GM06990 (cell line): ENCODE measurements around the gene DYNLL1.
A peak's percentile ranks its signal among the peaks of the same experiment; 100 is the strongest.
"Not testable (repeated sequence)": the region's sequence is repeated elsewhere in the genome, so short reads cannot be mapped to it uniquely, and the experiment has no call there.

Source experiments
- DNase-seq: peaks from one replicate; pipeline ENCODE4 v3.0.0-alpha.2; 2011; ENCODE audit not compliant: insufficient read length; ENCODE audit errors: extremely low read depth
- H3K27me3 ChIP-seq: replicated peaks from 2 replicates; pipeline ENCODE4 v1.6.0; 2011; ENCODE audit warnings: low read length; ENCODE audit not compliant: control insufficient read depth, insufficient read depth
- H3K36me3 ChIP-seq: 2 replicates; pipeline ENCODE4 v1.5.1; 2011; ENCODE audit warnings: low read length; ENCODE audit not compliant: control insufficient read depth, insufficient read depth
- H3K4me3 ChIP-seq: replicated peaks from 2 replicates; pipeline ENCODE4 v1.5.1; 2011; ENCODE audit warnings: low read depth, mild to moderate bottlenecking, control low read depth, low read length
- TF ChIP-seq, protein P1 (sequence below): IDR thresholded peaks from 2 replicates; pipeline ENCODE4 v1.5.1; 2011; ENCODE audit warnings: low read length, control low read depth, mild to moderate bottlenecking, inconsistent platforms; ENCODE audit not compliant: insufficient read depth, poor library complexity, severe bottlenecking

The DYNLL1 gene

DNA sequence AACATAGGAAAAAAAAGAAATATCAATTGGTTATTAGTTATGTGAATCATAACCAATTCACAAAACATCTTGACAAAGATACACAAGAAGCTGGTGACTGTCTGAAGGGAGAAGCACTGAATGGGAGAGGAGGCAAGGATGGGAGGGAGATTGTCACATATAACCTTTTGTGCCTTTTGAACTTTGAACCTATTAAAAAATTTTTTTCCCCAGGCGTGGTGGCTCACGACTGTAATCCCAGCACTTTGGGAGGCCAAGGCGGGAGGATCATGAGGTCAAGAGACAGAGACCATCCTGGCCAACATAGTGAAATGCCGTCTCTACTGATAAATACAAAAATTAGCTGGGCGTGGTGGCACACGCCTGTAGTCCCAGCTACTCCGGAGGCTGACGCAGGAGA, 12.6 kb downstream of the DYNLL1 start:
- Histone ChIP-seq H3K36me3 (peaks cover 11% of the 10 kb centered on the region), H3K27me3 (no peaks in the 10 kb centered on the region), H3K4me3 (no peak overlapping the region)
- TF ChIP-seq, protein P1, sequence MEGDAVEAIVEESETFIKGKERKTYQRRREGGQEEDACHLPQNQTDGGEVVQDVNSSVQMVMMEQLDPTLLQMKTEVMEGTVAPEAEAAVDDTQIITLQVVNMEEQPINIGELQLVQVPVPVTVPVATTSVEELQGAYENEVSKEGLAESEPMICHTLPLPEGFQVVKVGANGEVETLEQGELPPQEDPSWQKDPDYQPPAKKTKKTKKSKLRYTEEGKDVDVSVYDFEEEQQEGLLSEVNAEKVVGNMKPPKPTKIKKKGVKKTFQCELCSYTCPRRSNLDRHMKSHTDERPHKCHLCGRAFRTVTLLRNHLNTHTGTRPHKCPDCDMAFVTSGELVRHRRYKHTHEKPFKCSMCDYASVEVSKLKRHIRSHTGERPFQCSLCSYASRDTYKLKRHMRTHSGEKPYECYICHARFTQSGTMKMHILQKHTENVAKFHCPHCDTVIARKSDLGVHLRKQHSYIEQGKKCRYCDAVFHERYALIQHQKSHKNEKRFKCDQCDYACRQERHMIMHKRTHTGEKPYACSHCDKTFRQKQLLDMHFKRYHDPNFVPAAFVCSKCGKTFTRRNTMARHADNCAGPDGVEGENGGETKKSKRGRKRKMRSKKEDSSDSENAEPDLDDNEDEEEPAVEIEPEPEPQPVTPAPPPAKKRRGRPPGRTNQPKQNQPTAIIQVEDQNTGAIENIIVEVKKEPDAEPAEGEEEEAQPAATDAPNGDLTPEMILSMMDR: no peak
- DNase-seq: no peak

DNA sequence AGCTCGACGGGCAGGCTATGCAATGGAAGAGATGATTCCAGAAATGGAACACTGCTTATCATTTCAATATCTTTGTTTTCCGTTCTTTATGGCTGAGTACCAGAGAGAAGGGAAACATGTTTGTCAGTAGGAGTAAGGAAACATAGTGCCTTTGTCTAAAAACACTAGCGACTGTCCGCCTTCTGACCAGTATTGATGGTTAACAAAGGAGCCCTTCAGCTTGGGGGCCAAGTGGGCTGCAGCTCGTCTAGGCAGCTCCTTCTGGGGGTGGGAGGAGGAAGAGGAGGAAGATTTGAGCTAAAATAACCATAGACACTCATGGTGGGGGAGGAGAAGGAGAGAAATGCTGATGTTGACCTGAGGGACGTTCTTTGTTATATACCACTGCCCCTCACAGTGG, 18.1 kb downstream of the DYNLL1 start:
- no peak for DNase-seq
- TF ChIP-seq, protein P1: no peak
- no peak overlapping the region for H3K4me3 ChIP-seq
- H3K36me3 ChIP-seq: peaks cover 10% of the 10 kb centered on the region
- H3K27me3 ChIP-seq: no peaks in the 10 kb centered on the region

GRCh38 chr12:120515496-120515895, 19.6 kb downstream of the DYNLL1 start:
- no peak for DNase-seq
- H3K27me3 ChIP-seq: no peaks in the 10 kb centered on the region
- H3K4me3 ChIP-seq: no peak overlapping the region
- TF ChIP-seq, protein P1: no peak
- peaks cover 6% of the 10 kb centered on the region for H3K36me3 ChIP-seq

DNA sequence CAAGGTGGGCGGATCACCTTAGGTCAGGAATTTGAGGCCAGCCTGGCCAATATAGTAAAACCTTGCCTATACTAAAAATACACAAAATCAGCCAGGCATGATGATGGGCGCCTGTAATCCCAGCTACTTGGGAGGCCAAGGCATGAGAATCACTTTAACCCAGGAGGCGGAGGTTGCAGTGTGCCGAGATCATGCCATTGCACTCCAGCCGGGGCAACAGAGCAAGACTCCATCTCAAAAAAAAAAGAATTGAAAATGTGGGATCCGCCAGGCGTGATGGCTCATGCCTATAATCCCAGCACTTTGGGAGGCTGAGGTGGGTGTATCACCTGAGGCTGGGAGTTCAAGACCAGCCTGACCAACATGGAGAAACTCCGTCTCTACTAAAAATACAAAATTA, 23.4 kb downstream of the DYNLL1 start:
- H3K36me3 ChIP-seq, H3K4me3 ChIP-seq, DNase-seq, H3K27me3 ChIP-seq: not testable (repeated sequence)

GRCh38 chr12:120522568-120522967, 26.7 kb downstream of the DYNLL1 start:
- H3K4me3 ChIP-seq: no peak overlapping the region
- no peaks in the 10 kb centered on the region for H3K27me3 ChIP-seq
- TF ChIP-seq, protein P1: no peak
- H3K36me3 ChIP-seq: peaks cover 1% of the 10 kb centered on the region; the same call in 1 of the 2 replicates
- DNase-seq: no peak

DNA sequence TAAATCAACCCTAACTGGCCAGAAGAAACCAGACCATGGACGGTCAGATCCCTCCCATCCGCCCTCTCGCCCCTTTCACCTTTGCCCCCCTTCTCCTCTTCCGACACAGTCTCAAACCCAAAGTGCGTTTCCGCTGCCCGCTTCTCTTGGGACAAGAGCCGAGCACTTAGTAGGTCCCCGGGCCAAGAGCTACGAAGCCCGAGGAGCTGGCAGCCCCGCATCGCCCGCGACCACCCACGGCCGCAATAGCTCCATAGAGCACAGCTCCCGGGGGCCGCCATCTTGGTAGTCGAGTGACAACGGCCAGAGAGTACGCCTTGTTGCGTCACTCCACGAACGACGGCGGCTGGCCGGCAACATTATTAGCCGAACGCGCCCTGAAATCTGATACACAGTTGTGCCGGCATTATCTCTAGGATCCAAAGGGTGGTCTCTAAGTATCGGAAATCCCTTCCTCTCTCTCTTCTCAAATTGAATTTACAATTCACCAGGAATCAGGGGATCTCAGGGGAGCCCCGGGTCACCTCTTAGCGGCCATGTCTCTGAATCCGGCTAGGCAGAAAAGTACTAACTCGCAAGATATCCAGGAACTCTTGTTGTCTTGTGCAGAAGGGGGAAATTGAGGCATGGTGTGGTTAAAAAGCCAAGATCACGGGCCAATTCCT, 33.1 kb downstream of the DYNLL1 start, which contains the start of gene COQ5:
TSS of gene COQ5 (minus strand) at position 298 of the 665 bp plus-strand sequence. CDS start at position 281, 17 bp downstream.
- peak within 1 kb of the TSS; percentile 90 for H3K4me3 ChIP-seq
- DNase-seq: peak; percentile 80
- no peaks in the 10 kb centered on the region for H3K36me3 ChIP-seq
- TF ChIP-seq, protein P1: no peak
- no peaks in the 10 kb centered on the region for H3K27me3 ChIP-seq
